ENCODE data around the gene SH3YL1. TPM values are rescaled to one million over a fixed set of nuclear protein-coding genes. Genes with fewer than 3 reads are reported as not detected.
"Not testable (repeated sequence)": the region's sequence is repeated elsewhere in the genome, so short reads cannot be mapped to it uniquely, and the experiment has no call there.

Gene SH3YL1
- total and polyA plus RNA-seq, 5 donors from 2014 or later = 27.8 to 52.5 (median 40.6) TPM

GRCh38 chr2:175161-175786 lies 88.6 kb downstream of the SH3YL1 start:
- no peaks in the 10 kb centered on the region for H3K36me3 Mint-ChIP-seq
- Histone ChIP-seq H3K4me1 (ENCODE audit: control insufficient read depth, insufficient read depth, low read length, poor library complexity, severe bottlenecking) (peaks cover 39% of the 10 kb centered on the region), H3K4me3 (ENCODE audit: low read depth, low read length) (peak overlapping the region; percentile 73), H3K27ac (ENCODE audit: insufficient read depth, low read length, poor library complexity, severe bottlenecking) (peak overlapping the region; percentile 69), H3K9me3 (ENCODE audit: control insufficient read depth in 2 of 2, low read length in 2 of 2) (no peaks in the 10 kb centered on the region), H3K27me3 (ENCODE audit: control insufficient read depth, insufficient read depth, low read length) (no peaks in the 10 kb centered on the region), H3K36me3 (ENCODE audit: control insufficient read depth, insufficient read depth, low read length) (no peaks in the 10 kb centered on the region)
- H3K9me3 Mint-ChIP-seq = peaks cover 0 to 4% (median 0%) of the 10 kb centered on the region in 7 donors
- peaks cover 4 to 46% (median 30%) of the 10 kb centered on the region in 4 donors for H3K4me1 Mint-ChIP-seq
- ATAC-seq (ENCODE audit: low read depth in 2 of 2) = no peak
- no peaks in the 10 kb centered on the region for H3K27me3 Mint-ChIP-seq
- peak overlapping the region; percentile 90 to 96 (median 95) for H3K27ac Mint-ChIP-seq
- no peak for DNase-seq
- peak overlapping the region; percentile 29 to 83 (median 52) for H3K4me3 Mint-ChIP-seq

- H3K4me3 ChIP-seq (ENCODE audit: low read depth, low read length); H3K36me3 Mint-ChIP-seq; H3K36me3 ChIP-seq (ENCODE audit: control insufficient read depth, insufficient read depth, low read length); H3K27me3 ChIP-seq (ENCODE audit: control insufficient read depth, insufficient read depth, low read length); H3K9me3 ChIP-seq (ENCODE audit: control insufficient read depth in 2 of 2, low read length in 2 of 2); ATAC-seq (ENCODE audit: low read depth in 2 of 2); H3K27ac ChIP-seq (ENCODE audit: insufficient read depth, low read length, poor library complexity, severe bottlenecking); DNase-seq; H3K9me3 Mint-ChIP-seq; H3K4me3 Mint-ChIP-seq; H3K27ac Mint-ChIP-seq: not testable (repeated sequence)
- peaks cover 26% of the 10 kb centered on the region for H3K4me1 ChIP-seq (ENCODE audit: control insufficient read depth, insufficient read depth, low read length, poor library complexity, severe bottlenecking)
- peaks cover 4 to 26% (median 19%) of the 10 kb centered on the region in 4 donors for H3K4me1 Mint-ChIP-seq
- peaks cover 12% of the 10 kb centered on the region for H3K27me3 Mint-ChIP-seq
These were observed 91.7 kb downstream of the SH3YL1 start for GRCh38 chr2:172120-172519.

- H3K27me3 ChIP-seq (ENCODE audit: control insufficient read depth, insufficient read depth, low read length) = peaks cover 2% of the 10 kb centered on the region
- H3K27ac ChIP-seq (ENCODE audit: insufficient read depth, low read length, poor library complexity, severe bottlenecking) = no peak overlapping the region
- Mint-ChIP-seq H3K27ac (no peak overlapping the region), H3K36me3 (no peaks in the 10 kb centered on the region), H3K4me3 (no peak overlapping the region), H3K4me1 (peaks cover 0 to 9% (median 6%) of the 10 kb centered on the region in 4 donors), H3K27me3 (peaks cover 14% of the 10 kb centered on the region), H3K9me3 (peaks cover 0 to 5% (median 0%) of the 10 kb centered on the region in 7 donors)
- peaks cover 2% of the 10 kb centered on the region for H3K4me1 ChIP-seq (ENCODE audit: control insufficient read depth, insufficient read depth, low read length, poor library complexity, severe bottlenecking)
- no peak overlapping the region for H3K4me3 ChIP-seq (ENCODE audit: low read depth, low read length)
- H3K36me3 ChIP-seq (ENCODE audit: control insufficient read depth, insufficient read depth, low read length) = no peaks in the 10 kb centered on the region
- no peak for DNase-seq
- no peaks in the 10 kb centered on the region for H3K9me3 ChIP-seq (ENCODE audit: control insufficient read depth in 2 of 2, low read length in 2 of 2)
- no peak for ATAC-seq (ENCODE audit: low read depth in 2 of 2)
These were observed 94.1 kb downstream of the SH3YL1 start for GRCh38 chr2:169741-170140.

Other genes with a start within 250 kb of the SH3YL1 start
- gene FAM110C, start 217.5 kb downstream of the SH3YL1 start, total RNA-seq = 4.9 TPM
- 1 to 10 TPM in 2 of 4 donors, under 1 TPM in 2; 0.79 to 1.9 (median 1.4) TPM for gene FAM110C, start 217.5 kb downstream of the SH3YL1 start, polyA plus RNA-seq
- gene ACP1, start 915 bp upstream of the SH3YL1 start, total RNA-seq = 77.2 TPM
- 100 to 1,000 TPM; 162 to 175 (median 167) TPM for gene ACP1, start 915 bp upstream of the SH3YL1 start, polyA plus RNA-seq
- gene ALKAL2, start 24.1 kb upstream of the SH3YL1 start, total RNA-seq = not detected
- under 1 TPM in 1 of 4 donors, not detected in 3; 0.80 TPM for gene ALKAL2, start 24.1 kb upstream of the SH3YL1 start, polyA plus RNA-seq

All from CD4-positive, CD25-positive, alpha-beta regulatory T cell (primary cell).